OCI-LY1 (cell line): ENCODE data around the gene IER3IP1.

ENCODE experiments used
- H2AFZ ChIP-seq: fragments of 200-600 bp; sonication (generic), shearing (Covaris generic); 2 replicates; pipeline ENCODE4 v1.6.0; 2014; ENCODE audit warnings: antibody characterized with exemption, mild to moderate bottlenecking, low read length
- H3F3A ChIP-seq: fragments of 200-600 bp; sonication (generic), shearing (Covaris generic); 2 replicates; pipeline ENCODE4 v1.6.0; 2014; ENCODE audit warnings: mild to moderate bottlenecking, antibody characterized with exemption, low read length, moderate library complexity; ENCODE audit not compliant: insufficient read depth
- H3K27ac ChIP-seq: fragments of 200-600 bp; sonication (generic); 2 replicates; pipeline ENCODE4 v1.5.1; 2014; ENCODE audit warnings: low read length, mixed run types, mild to moderate bottlenecking, low read depth; ENCODE audit not compliant: poor library complexity, severe bottlenecking
- H3K27me3 ChIP-seq: fragments of 200-600 bp; sonication (generic); 2 replicates; pipeline ENCODE4 v1.6.0; 2014; ENCODE audit warnings: antibody characterized with exemption, mild to moderate bottlenecking, low read length, moderate library complexity; ENCODE audit not compliant: insufficient read depth
- H3K36me3 ChIP-seq: fragments of 200-600 bp; sonication (generic); 2 replicates; pipeline ENCODE4 v1.6.1; 2014; ENCODE audit warnings: mild to moderate bottlenecking, antibody characterized with exemption, low read length, moderate library complexity, mixed read lengths; ENCODE audit not compliant: insufficient read depth
- H3K4me1 ChIP-seq: fragments of 200-600 bp; sonication (generic); 2 replicates; pipeline ENCODE4 v1.5.1; 2014; ENCODE audit warnings: mild to moderate bottlenecking, low read length, moderate library complexity; ENCODE audit not compliant: insufficient read depth, severe bottlenecking
- H3K4me2 ChIP-seq: fragments of 200-600 bp; sonication (generic), shearing (Covaris generic); 2 replicates; pipeline ENCODE4 v1.6.1; 2014; ENCODE audit warnings: low read length
- H3K4me3 ChIP-seq: fragments of 200-600 bp; sonication (generic); 2 replicates; pipeline ENCODE4 v1.5.1; 2014; ENCODE audit warnings: low read length, low read depth, mild to moderate bottlenecking, mixed read lengths; ENCODE audit not compliant: poor library complexity, severe bottlenecking
- H3K79me2 ChIP-seq: fragments of 200-600 bp; shearing (Covaris generic); 2 replicates; pipeline ENCODE4 v1.6.1; 2016; ENCODE audit warnings: mixed run types, low read length, mixed read lengths; ENCODE audit not compliant: insufficient read depth
- H3K9ac ChIP-seq: fragments of 200-600 bp; sonication (generic), shearing (Covaris generic); 2 replicates; pipeline ENCODE4 v1.6.1; 2014; ENCODE audit warnings: mild to moderate bottlenecking, low read length, mixed read lengths
- H3K9me2 ChIP-seq: fragments of 200-600 bp; sonication (generic), shearing (Covaris generic); 2 replicates; pipeline ENCODE4 v1.6.1; 2014; ENCODE audit warnings: low read depth, mild to moderate bottlenecking, low read length, mixed read lengths
- H3K9me3 ChIP-seq: fragments of 200-600 bp; shearing (Covaris generic); 2 replicates; pipeline ENCODE4 v1.6.1; 2014; ENCODE audit warnings: low read length, mixed read lengths
- H4K20me1 ChIP-seq: fragments of 200-600 bp; sonication (generic), shearing (Covaris generic); 2 replicates; pipeline ENCODE4 v1.6.0; 2016; ENCODE audit warnings: mild to moderate bottlenecking, low read length; ENCODE audit not compliant: insufficient read depth
- EZH2 ChIP-seq: fragments of 200-600 bp; sonication (generic), shearing (Covaris generic); IDR thresholded peaks from 2 replicates; pipeline ENCODE4 v1.8.0; 2017; ENCODE audit warnings: borderline replicate concordance, mixed run types, mild to moderate bottlenecking, antibody characterized with exemption, low read length, moderate library complexity, mixed read lengths
- TF ChIP-seq, protein P1 (sequence below): fragments of 200-600 bp; sonication (generic), shearing (Covaris generic); IDR thresholded peaks from 2 replicates; pipeline ENCODE4 v1.5.1; 2017; ENCODE audit warnings: mild to moderate bottlenecking, antibody characterized with exemption, low read length, moderate library complexity, mixed read lengths

IER3IP1 gene

DNA sequence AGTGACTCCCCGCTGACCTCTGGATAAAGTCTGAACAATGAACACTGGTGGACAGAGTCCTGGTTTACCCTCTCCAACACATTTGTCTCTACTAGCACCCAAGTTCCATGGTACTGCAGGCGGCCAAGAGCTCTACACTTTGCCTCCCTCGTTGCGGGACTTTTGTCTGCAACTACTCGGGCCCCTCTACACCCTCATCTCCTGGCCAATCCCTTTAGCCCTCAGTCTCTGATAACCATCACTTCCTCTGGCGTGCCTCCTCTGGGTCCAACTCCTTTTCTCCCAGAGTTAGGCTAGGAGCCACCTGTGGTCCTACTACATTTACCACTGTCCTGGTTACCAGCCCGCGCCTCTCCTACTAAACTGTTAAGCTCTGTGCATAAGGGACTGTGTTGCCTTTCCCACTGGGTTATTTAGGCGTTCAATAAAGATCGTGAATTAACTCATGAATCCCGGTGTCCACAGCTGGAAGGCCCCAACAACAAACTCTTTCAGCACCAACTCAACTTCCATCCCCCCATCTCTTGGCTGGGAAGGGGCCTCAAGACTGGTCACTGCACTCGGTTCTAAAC is 26.6 kb downstream of the IER3IP1 start:
- H4K20me1 ChIP-seq: no peaks in the 10 kb centered on the region
- peaks cover 24% of the 10 kb centered on the region for H3K4me1 ChIP-seq
- H3K4me3 ChIP-seq: peak overlapping the region; percentile 72
- no peaks in the 10 kb centered on the region for H3F3A ChIP-seq
- peaks cover 24% of the 10 kb centered on the region for H3K79me2 ChIP-seq
- no peaks in the 10 kb centered on the region for H3K9me2 ChIP-seq
- peaks cover 6% of the 10 kb centered on the region; the same call in 1 of the 2 replicates for H3K36me3 ChIP-seq
- H3K4me2 ChIP-seq: peak overlapping the region; percentile 98
- peak overlapping the region; percentile 89 for H3K9ac ChIP-seq
- H3K9me3 ChIP-seq: no peaks in the 10 kb centered on the region
- H3K27ac ChIP-seq: no peak overlapping the region
- no peaks in the 10 kb centered on the region for H3K27me3 ChIP-seq
- no peak overlapping the region for H2AFZ ChIP-seq
- TF ChIP-seq, protein P1, sequence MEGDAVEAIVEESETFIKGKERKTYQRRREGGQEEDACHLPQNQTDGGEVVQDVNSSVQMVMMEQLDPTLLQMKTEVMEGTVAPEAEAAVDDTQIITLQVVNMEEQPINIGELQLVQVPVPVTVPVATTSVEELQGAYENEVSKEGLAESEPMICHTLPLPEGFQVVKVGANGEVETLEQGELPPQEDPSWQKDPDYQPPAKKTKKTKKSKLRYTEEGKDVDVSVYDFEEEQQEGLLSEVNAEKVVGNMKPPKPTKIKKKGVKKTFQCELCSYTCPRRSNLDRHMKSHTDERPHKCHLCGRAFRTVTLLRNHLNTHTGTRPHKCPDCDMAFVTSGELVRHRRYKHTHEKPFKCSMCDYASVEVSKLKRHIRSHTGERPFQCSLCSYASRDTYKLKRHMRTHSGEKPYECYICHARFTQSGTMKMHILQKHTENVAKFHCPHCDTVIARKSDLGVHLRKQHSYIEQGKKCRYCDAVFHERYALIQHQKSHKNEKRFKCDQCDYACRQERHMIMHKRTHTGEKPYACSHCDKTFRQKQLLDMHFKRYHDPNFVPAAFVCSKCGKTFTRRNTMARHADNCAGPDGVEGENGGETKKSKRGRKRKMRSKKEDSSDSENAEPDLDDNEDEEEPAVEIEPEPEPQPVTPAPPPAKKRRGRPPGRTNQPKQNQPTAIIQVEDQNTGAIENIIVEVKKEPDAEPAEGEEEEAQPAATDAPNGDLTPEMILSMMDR: no peak
- no peak for TF ChIP-seq EZH2

DNA sequence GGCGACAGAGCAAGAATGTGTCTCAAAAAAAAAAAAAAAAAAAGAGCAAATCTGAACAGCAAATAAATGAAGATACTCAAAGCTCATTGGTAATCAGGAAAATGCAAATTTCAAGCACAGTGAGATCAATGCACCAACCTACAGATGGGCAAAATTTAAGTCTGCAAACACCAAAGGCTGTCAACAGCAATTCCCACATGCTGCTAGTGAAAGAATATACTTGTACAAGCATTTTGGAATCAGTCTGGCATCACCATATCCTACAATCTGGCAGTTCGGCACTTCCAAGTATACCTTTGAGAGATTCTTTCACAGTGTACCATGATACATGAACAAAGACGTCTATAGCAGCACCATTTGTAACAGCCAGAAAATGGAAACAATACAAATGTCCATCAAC is 30.0 kb downstream of the IER3IP1 start:
- Histone ChIP-seq H3K4me2 (no peak overlapping the region), H3K36me3 (no peaks in the 10 kb centered on the region), H3K27ac (no peak overlapping the region), H3K79me2 (peaks cover 41% of the 10 kb centered on the region), H3K4me3 (no peak overlapping the region), H3K27me3 (no peaks in the 10 kb centered on the region), H3K4me1 (peaks cover 21% of the 10 kb centered on the region), H3K9ac (no peak overlapping the region), H3K9me2 (no peaks in the 10 kb centered on the region), H3F3A (no peaks in the 10 kb centered on the region), H2AFZ (no peak overlapping the region), H4K20me1 (no peaks in the 10 kb centered on the region), H3K9me3 (no peaks in the 10 kb centered on the region)
- TF ChIP-seq EZH2: no peak
- TF ChIP-seq, protein P1: no peak

DNA sequence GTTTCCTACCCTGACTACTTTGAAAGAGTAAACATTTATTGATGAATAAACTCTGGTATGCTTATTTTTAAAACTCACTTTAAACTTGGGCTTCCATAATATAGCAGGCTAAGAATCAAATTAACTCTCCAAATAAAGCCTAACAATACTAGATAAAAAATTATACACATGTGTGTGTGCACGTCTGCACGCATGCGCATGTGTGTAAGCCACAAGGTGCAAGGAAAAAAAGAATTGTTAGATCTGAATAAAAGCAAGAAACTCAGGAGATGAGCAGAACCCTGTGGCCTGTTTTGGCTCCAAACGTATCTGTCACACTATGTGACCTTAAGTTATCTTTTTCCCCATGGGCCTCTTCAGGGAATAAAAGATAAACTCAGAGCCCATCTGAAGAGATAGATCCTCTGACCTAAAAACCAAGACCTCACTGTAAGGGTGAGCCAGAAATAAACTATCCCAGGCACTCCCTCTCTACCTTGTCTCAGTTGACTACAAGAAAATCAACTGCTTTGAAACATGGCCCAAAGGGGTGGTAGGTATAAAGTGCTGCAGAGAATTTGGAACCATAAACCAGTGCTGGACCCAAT is 32.2 kb downstream of the IER3IP1 start:
- no peak overlapping the region for H3K4me2 ChIP-seq
- H3K79me2 ChIP-seq: peaks cover 33% of the 10 kb centered on the region
- no peaks in the 10 kb centered on the region for H3K9me3 ChIP-seq
- H4K20me1 ChIP-seq: no peaks in the 10 kb centered on the region
- H3K9me2 ChIP-seq: no peaks in the 10 kb centered on the region
- H3K9ac ChIP-seq: no peak overlapping the region
- H3K27me3 ChIP-seq: no peaks in the 10 kb centered on the region
- H3K4me1 ChIP-seq: peaks cover 6% of the 10 kb centered on the region
- H3K36me3 ChIP-seq: no peaks in the 10 kb centered on the region; the same call in 1 of the 2 replicates
- TF ChIP-seq EZH2: no peak
- no peak overlapping the region for H3K27ac ChIP-seq
- H3K4me3 ChIP-seq: no peak overlapping the region
- H3F3A ChIP-seq: no peaks in the 10 kb centered on the region
- H2AFZ ChIP-seq: no peak overlapping the region

DNA sequence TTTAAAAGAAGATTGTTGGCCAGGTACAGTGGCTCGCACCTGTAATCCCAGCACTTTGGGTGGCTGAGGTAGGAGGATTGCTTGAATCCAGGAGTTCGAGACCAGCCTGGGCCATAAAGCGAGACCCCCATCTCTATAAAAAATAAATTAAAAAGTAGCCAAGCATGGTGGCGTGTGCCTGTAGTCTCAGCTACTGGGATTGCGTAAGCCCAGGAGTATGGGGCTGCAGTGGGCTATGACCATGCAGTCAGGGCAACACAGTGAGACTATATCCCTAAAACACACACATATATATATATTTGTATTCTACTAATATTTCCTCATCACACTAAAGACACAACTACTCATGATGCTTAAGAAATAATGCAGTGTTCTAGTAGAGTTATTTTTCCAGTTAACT is 33.0 kb downstream of the IER3IP1 start:
- H3K27ac ChIP-seq: no peak overlapping the region
- H3K4me2 ChIP-seq: no peak overlapping the region
- H3K27me3 ChIP-seq: no peaks in the 10 kb centered on the region
- H3K4me3 ChIP-seq: no peak overlapping the region
- no peaks in the 10 kb centered on the region for H4K20me1 ChIP-seq
- no peaks in the 10 kb centered on the region for H3K4me1 ChIP-seq
- H2AFZ ChIP-seq: no peak overlapping the region
- no peaks in the 10 kb centered on the region for H3F3A ChIP-seq
- H3K9me3 ChIP-seq: no peaks in the 10 kb centered on the region
- peaks cover 25% of the 10 kb centered on the region for H3K79me2 ChIP-seq
- no peaks in the 10 kb centered on the region; the same call in 1 of the 2 replicates for H3K36me3 ChIP-seq
- H3K9me2 ChIP-seq: no peaks in the 10 kb centered on the region
- TF ChIP-seq, protein P1: no peak
- TF ChIP-seq EZH2: no peak
- H3K9ac ChIP-seq: no peak overlapping the region
